Gastroesophageal sphincter (tissue), 3 donors: ENCODE data around the gene TMEM171.

Experiments
- CTCF ChIP-seq, 4 experiments: fragments of 200-600 bp in 2 of 4; fragments of 450-650 bp in 2 of 4; sonication (generic) in 1 of 4; IDR thresholded peaks; one replicate each; pipeline ENCODE4 v1.5.1; 2017 to 2019; ENCODE audit warnings: antibody characterized with exemption in 4 of 4, mild to moderate bottlenecking in 2 of 4, moderate library complexity in 2 of 4
- POLR2A ChIP-seq, 2 donors: fragments of 450-650 bp; IDR thresholded peaks; one replicate each; pipeline ENCODE4 v1.6.1; 2017; ENCODE audit warnings: antibody characterized with exemption in 2 of 2, mild to moderate bottlenecking in 2 of 2, moderate library complexity in 1 of 2
- POLR2AphosphoS5 ChIP-seq: sonication (generic); formaldehyde crosslinking; IDR thresholded peaks from one replicate; pipeline ENCODE4 v1.6.1; 2017; ENCODE audit warnings: antibody characterized with exemption

- TF ChIP-seq CTCF (IDR thresholded peaks at IDR 0.05) (no peak), POLR2A (IDR thresholded peaks at IDR 0.05) (no peak), POLR2AphosphoS5 (no peak)
These were observed 55.9 kb downstream of the TMEM171 start for GRCh38 chr5:73176250-73176649.
